NCI-H1930 (cell line): ENCODE data around the gene FYN.

ENCODE experiments used
- DNase-seq, 2 experiments: peaks; one replicate each; lab custom pipeline; 2025; lab: John Stamatoyannopoulos, UW

FYN gene

DNA sequence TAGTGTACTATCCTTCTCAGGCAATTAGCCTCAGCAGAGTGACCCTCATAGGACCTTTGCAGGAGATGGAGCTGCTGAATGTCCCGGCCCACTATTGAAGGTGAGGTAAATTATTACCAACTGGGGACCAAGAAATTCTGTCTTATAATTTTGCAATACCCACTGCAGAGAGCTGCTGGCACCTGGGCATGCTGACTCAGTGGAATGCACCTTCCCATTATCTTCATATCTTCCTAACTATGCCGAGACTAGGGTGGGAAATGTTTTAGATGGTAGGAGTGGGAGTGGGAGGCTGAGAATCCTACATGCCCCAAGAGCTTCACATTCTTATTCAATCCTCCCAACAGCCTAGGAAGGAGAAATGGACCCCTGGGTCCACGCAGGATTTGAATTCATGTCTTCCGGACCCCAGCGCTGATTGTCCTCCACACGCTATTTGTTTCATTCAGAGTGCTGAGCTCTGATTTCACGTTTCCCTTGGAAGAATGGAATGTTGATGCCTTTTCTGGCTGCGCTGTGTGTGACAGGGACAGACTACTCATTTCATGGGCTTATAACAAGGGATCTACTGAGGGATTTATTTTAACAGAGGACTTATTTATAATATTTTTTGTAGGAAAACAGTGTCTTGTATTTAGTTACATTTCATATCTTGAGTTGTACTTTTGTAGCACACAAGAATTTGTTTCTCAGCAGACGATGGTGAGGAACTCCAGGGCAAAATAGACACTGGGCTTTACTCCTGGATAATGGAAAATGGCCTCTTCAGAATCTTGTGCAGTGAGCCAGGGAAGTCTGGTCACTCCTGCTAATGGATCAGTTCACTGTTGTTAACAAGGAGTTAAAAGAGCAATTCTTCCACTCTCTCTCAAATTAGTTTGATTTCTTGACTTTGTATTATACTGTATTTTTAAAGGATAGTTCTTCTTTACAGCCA is 66.4 kb downstream of the FYN start:
- no peak for DNase-seq

DNA sequence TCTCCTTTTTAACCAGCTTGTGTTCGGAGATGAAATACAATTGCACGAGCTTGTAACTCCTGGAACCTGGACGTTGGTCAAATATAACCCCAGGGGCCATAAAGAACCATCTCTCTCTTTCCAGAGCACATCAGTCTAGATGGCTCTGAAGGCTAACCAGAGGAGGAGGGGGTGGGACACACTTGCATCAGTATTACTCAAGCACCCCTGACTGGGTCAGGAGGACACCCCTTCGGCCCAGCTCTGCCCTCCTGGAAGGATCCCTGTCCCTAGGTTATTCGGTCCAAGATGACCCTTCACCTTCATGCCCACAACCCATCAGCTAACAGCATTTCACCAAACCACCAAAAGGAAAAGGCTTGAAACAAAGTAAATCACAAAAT is 67.1 kb downstream of the FYN start:
- no peak for DNase-seq

DNA sequence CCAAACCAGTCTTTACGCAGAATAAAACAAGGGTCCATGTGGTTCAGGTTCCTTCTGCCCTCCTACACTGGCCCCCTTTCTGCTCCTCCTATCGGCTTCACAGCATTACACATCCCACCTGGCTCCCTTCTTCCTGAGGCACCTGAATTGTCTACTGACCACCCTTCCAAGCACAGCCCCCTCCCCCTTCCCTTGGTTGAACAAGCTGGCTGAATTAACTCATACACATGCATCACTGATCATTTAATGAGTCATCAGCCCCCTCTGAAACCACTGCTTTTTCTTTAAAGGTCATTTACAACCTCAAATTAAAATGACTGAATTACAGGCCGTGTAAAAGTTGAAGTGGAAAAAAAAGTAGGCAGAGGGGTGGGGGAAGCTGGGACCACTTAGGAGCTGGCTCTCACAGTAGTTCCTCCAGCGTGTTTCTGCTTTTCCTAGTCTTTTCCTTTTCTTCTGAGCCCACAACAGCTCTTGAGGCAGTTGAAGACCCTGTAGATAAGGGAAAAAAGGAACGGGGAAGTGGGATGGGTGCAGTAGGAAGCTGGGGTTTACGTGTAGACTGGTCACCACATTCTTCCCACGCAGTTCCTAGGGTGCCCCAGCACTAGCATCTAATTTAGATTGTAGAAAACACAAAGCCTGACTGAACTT is 67.6 kb downstream of the FYN start:
- DNase-seq = no peak

DNA sequence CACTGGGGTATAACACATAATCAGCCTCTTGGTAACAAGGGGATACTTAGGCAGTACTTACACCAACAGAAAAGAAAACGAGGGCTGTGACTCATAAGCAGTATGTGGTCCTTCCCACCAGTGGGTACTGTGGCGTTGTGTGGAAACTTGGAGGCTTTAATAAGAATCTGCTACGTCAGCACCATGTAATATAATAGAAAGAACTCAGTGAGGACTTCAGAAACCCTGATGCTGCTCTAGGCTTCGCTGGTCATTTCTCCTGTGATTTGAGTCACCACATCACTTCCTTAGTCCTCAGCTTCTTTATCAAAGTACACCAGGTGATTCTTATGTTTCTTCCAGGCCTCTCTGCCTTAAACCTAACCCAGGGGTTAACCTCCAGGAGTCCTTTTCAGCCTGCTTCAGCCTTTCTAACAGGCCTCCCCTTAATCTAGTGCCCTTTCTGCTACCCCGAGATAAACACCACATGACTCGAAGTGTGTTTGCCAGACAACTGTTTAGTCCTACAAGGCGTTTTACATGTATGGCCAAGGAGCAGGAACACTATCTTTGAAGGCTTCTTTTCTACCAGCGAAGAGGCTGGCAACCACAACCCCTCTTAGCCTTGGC is 68.5 kb downstream of the FYN start:
- no peak for DNase-seq

DNA sequence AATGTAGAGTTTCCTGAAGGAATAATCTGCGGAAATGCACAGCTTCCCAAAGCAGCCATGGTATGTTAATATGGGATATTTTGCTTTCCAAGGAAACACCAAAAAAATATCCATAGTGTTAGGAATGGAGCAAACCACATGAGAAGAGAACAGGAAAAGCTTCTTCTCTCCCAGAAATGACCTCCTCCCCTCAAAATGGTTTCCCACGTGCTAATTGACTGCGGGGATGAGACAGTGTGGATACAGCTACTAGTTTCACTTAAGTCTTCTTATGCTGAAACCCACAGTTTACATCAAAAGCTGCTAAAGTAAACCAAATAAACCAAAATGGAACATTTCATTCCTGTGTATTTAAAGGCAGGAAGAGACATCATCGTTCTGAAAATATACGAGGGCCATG is 69.4 kb downstream of the FYN start:
- no peak for DNase-seq

DNA sequence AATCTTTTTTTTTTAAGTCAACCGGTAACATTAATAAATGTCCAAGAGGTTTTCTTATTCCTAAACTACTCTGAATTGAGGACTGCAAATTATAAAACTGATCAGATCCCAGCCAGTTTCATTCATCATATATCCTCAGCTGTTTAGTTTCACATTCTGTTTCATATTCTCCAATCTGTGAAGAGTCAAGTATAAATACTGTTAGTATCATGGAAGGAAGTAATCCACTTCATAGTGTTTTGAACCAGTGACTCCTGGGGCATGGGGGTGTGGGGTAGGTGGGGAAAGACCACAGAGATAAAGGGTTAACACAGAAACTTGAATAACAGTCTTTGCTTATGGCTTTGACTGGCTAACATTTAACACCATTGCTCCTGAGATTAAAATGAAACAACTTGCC is 69.9 kb downstream of the FYN start:
- DNase-seq = no peak

DNA sequence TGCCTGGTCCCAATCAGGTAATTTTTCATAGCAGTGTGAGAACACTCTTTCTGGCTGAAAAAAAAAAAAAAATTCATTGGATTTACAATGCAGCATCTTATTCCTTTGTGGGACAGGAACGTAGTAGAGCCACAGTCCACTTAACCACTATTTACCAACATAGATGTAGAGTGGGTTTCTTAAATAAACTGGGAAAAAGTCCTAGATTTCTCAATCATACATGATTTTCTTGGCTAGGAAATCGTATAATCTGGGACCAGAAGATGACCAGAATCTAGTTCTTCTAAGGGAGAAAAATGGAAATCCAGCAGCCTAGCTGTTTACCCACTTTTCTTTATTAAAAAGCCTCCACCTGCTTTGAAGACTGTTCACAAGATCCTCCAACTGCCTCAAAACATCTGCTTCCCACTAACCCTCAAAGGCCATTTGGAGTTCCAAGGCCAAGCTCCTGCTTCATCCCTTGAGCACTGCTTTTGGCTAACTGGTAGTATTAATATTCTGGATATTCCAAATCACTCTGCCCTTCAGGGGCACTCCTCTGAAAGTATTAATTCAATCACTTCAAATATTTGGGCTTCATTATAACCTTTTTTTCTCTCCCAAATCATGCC is 70.4 kb downstream of the FYN start:
- DNase-seq = no peak

DNA sequence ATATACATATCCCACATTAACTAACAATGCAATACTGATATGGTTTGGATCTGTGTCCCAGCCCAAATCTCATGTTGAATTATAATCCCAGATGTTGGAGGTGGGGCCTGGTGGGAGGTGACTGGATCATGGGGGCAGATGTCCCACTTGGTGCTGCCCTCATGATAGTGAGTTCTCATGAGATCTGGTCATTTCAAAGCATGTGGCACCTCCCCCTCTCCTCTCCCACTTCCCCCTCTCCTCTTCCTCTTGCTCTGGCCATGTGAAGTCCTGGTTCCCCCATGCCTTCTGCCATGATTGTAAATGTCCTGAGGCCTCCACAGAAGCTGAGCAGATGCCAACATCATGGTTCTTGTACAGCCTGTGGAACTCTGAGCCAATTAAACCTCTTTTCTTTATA is 71.2 kb downstream of the FYN start:
- no peak for DNase-seq

DNA sequence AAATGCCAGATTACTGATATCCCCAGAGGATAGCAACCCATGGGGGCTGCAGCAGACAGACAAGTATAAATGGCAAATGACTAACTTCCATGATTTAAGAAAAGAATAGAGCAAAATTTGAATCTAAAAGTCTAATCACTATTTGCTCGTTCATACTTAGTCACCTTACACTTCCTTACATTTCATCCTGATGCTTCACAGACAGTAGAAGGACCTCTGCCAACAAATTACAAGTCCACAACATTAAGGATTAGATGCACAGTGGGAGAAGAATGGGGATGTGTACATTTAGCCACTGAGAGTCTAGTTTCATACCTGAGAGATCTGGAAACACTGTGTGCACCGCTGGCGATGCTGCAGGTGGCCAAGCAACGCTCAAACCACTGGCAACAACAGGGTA is 72.4 kb downstream of the FYN start:
- no peak for DNase-seq

DNA sequence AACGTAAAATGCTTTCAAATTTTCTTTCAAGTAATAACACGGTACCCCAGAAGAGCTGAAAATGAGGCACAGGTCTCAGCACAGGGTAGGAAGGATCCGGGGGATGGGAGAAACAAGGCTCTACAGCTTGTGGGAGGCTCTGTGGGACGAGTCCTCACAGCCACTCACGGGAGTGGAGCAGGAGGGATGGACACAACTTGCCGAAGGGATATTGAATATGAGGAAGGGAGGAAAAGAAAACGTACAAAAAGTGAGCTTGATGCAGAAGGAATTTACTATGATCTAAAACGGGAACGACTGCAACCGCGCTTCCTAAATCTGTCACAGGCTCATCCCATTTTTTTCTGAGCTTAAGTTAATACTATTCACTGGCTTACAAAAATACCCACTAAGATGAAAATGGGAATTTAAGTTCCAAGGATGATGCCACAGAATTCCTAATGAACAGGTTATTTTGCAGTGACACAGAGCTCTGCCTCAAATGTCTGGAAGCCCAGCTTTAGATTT is 72.9 kb downstream of the FYN start:
- no peak for DNase-seq

DNA sequence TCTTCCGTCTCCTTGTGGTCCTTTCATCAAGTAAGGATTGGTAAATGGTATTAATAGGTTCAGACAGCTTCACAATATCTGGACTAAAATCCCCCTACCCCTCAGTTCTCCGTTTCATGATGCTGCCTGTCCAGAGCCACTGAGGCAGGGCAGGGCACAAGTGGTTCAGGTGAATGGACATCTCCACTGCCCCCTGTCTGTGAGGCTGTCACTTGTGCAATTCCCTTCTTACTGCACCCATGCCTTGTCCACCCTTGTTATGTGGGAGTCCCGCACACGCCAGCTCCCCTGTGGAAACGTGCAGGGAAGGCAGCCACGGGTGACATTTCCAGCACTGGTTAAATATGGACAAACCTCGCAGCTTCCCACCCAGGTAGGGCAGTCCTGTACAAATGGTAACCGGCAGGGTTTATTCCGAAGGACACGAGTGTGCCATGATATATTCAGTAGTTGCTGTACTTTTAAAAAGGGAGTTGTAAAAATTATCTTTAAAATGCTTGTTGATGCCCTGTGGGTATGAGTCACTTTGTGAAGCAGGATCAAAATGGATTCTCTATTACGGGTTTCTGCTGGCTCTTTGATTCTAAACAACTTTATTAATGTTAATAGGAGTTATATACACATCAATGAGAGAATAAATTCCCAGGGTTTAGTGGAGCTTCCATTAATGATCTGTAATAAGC is 73.5 kb downstream of the FYN start:
- no peak for DNase-seq

DNA sequence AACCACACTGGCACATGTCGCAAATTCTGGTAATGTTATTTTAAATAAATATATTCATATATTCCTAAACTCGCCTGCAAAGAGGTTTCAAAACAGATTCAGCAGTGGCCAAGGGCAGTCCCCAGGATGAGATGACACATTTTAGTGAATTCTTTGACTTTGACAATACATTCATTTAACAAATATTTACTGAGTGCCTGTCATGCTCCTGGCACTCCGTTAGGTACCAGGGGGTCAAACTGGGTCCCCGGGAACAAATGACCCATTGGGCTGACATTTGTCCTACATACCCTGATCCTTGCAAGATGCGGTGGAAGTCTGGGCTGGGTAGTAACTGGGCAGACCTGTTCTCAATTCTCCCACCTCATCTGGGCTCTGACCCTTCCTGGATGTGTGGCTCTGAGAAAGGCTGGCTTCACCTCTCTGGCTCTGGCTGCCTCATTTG is 74.9 kb downstream of the FYN start:
- no peak for DNase-seq

DNA sequence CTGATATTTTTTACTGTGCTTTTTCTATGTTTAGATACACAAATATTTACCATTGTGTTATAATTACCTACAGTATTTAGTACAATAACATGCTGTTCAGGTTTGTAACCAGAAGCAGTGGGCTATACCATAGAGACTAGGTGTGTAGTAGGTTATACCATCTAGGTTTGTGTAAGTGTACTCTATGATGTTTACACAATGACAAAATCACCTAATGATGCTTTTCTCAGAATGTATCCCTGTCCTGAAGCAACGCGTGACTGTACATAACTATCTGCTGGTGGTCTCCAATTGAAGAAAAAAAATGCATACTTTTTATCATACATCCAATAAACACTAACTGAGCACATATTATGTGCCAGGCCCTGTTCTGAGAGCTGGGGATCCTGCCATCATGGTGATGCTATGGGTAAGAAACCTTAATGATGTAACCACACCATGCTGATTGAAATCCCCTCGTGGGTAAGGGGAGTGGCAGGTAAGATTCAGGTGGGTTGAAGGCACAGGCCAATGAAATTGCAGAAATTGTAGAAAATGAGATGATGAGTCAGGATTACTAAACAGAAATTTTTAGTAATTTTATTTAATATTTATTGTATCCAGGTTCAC is 76.8 kb downstream of the FYN start:
- no peak for DNase-seq

DNA sequence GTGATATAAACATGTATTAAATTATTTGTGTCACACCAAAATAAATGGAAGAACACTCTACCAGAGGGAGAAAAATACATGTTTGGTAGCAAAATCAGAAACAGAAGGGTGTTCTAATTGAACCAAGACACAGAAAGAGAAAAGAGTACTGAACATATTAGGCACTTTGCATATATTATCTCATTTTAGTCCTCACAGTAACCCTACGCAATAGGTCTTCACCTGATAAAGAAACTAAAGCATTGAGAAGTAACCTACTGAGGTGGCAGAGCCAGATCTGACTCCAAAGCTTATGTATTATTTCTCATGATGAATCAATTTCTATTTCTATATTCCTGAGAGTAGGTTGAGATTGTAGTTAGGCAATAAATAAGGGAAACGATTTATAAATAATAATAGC is 77.7 kb downstream of the FYN start:
- no peak for DNase-seq

DNA sequence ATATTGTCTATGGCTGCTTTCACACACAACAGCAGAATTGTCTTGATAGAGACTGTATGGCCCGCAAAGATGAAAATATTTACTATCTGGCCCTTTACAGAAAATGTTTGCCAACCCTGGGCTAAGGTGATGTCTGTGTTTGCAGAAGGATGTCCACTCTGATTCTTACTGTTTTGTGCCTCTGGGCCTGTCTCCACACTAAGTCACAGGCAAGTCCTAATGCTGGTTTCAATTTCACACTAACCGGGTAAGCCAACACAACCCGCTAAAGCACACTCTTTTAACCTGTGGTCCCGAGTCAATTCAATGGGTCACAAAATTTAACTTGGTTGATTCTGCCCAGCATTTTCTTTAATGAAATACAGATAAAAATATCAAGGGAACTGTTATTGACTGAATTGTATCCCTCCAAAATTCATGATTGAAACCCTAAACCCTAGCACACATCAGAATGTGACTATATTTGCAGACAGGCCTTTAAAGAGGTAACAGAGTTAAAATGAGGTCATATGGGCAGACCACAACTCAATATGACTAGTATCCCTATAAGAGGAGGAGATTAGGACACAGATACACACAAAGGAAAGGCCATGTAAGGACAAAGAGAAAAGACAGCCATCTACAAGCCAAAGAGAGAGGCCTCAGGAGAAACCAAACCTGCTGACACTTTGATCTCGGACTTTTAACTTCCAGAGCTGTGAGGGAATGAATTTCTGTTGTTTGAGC is 78.4 kb downstream of the FYN start:
- DNase-seq = no peak

DNA sequence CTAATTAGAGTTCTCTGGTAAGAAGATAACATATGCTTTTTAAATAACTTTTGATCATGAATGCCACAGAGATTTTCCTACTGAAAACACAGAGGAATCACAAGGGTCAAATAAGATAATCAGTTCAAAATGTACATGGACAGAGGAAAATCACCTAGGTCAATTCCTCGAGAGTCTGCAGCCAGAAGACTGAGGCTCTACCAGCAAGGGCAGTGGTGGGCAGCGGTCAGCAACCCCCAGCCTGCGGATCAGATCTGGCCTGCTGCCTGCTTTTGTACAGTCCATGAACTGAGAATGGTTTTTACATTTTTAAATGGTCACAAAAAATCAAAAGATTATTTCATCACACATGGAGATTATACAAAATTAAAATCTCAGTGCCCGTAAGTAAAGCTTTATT is 79.0 kb downstream of the FYN start:
- DNase-seq = no peak

DNA sequence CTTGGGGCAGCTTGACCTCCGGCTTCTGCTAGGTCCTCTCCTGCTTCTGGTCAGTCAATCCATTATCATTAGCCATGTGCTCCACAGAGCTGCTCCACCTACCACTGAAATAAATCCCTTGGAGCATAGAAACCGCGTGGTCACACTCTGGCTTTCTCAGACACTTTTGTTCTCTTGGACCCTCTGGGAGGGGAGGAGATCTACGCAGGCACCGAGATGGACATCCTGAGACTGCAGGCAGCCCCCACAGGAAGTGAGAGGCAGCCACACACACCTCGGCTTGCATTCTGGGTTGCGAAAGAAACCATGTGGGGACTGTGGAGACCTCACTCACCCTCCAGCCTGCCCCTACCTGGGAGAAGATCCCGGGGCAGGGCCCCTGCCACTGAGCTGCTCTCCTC is 79.5 kb downstream of the FYN start:
- DNase-seq = no peak

DNA sequence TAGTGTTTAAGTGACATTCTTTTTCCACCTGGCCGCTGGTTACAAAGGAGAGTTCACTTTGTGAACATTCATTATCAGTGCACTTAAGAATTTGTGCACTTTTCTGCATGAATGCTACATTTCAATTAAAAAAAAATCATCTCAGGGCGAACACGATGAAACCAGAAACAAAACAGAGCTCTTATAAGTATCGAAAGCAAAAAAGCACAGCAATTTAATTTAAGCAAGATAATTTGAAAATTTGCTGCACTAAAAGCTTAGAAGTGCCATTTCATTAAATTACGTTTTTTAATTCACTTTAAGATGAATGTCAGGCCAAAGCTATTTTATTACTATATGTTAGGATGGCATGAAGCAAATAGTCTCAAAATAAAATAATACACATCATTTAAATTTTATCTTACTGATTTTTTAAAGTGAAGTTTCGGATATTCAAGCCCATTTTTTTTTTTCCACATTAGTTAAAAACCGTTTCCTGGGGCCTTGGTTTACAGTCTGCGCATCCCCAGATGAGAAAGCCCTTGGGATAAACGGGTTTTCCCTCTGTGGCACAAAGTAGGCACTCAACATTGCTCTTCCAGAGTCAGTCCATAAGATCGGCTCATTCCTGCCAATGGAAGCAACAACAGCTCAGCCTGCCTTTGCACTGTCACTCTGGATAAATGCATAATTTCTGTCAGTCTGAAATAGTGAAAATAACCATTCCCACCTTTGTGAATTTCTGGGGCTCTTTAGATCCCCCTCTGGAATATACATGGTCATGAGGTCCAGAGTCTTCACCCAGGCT is 80.1 kb downstream of the FYN start:
- DNase-seq = no peak

DNA sequence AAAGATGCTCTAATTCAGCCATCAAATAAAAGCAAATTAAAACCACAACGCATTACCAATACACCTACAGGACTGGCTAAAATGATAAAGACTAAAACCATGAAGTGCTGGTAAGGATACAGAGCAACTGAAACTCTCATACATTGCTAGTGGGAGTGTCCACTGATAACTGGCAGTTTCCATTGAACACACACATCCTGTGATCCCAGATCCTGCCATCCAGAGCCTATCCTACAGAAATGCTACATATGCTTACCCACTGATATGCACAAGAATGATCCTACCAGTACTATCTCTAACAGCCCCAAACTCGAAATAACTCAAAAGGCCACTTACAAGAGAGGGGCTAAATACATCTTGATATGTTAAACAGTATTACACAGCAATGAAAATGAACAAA is 81.0 kb downstream of the FYN start:
- no peak for DNase-seq

DNA sequence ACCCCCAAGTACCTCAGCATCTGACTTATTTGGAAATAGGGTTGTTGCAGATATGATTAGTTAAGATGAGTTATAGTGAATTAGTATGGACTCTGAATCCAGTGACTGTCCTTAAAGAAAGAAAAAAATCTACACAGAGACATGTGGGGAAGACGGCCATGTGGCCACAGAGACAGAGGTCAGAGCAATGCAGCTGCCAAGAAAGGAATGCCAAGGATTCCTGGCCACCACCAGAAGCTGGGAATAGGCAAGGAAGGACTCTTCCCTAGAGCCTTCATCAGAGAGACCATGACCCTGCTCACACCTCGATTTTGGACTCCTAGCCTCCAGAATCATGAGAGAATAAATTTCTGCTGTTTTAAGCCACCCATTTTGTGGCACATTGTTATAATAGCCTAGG is 81.8 kb downstream of the FYN start:
- DNase-seq = no peak
